Measurements from ENCODE around the gene ELP5. TPM values are rescaled to one million over a fixed set of nuclear protein-coding genes. Genes with fewer than 3 reads are reported as not detected.

The ELP5 gene
- total and polyA plus RNA-seq, 8 donors = 26.5 to 49.7 (median 42.9) TPM

DNA sequence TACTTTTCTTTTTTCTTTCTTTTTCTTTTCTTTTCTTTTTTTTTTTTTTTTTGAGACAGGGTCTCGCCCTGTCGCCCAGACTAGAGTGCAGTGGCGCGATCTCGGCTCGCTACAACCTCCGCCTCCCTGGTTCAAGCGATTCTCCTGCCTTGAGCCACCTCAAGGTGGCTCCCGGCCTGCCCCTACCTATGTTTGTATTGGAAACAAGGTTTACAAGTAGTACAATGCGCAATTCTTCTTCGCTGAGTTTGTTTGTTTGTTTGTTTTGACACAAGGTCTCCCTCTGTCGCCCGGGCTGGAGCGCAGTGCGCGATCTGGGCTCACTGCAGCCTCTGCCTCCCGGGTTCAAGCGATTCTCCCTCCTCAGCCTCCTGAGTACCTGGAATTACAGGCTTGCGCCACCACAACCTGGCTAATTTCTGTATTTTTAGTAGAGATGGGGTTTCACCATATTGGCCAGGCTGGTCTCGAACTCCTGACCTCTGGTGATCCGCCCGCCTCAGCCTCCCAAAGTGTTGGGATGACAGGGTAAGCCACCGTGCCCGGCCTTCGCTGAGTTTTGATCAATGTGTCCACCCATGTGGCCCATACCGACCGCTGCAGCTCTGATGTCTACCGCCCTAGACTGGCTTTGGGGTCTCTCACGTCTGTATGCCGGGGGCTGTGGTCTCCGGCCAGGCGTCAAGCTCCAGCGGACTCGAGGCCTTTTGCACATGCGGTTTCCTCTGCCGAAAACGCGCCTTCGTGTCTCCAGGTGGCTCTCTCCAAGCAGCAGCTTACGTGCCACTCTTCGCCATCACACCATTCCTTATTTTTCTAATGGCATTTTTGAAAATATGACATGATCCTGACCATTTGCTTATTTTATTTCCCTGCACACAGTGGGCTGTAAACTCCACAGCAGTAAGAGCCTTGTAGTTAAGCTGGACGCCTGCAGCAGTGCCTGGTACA lies 43.5 kb downstream of the ELP5 start:
- TF ChIP-seq, protein P1, sequence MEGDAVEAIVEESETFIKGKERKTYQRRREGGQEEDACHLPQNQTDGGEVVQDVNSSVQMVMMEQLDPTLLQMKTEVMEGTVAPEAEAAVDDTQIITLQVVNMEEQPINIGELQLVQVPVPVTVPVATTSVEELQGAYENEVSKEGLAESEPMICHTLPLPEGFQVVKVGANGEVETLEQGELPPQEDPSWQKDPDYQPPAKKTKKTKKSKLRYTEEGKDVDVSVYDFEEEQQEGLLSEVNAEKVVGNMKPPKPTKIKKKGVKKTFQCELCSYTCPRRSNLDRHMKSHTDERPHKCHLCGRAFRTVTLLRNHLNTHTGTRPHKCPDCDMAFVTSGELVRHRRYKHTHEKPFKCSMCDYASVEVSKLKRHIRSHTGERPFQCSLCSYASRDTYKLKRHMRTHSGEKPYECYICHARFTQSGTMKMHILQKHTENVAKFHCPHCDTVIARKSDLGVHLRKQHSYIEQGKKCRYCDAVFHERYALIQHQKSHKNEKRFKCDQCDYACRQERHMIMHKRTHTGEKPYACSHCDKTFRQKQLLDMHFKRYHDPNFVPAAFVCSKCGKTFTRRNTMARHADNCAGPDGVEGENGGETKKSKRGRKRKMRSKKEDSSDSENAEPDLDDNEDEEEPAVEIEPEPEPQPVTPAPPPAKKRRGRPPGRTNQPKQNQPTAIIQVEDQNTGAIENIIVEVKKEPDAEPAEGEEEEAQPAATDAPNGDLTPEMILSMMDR (IDR thresholded peaks at IDR 0.05) = no peak
- intact Hi-C loops (cut with DNase I) = loop anchor here (10.0 kb wide), 1 partner anchor 251 kb away; the partner anchor contains the start of gene SLC16A11 (in 2 of the 2)
- Histone ChIP-seq H3K36me3 (no peaks in the 10 kb centered on the region), H3K9me3 (no peaks in the 10 kb centered on the region), H3K4me1 (peaks cover 13 to 33% of the 10 kb centered on the region in 2 donors), H3K27me3 (peaks cover 26 to 74% of the 10 kb centered on the region in 2 donors), H3K27ac (no peak overlapping the region), H3K4me3 (no peak overlapping the region)
- ATAC-seq = no peak
- no peak for DNase-seq

DNA sequence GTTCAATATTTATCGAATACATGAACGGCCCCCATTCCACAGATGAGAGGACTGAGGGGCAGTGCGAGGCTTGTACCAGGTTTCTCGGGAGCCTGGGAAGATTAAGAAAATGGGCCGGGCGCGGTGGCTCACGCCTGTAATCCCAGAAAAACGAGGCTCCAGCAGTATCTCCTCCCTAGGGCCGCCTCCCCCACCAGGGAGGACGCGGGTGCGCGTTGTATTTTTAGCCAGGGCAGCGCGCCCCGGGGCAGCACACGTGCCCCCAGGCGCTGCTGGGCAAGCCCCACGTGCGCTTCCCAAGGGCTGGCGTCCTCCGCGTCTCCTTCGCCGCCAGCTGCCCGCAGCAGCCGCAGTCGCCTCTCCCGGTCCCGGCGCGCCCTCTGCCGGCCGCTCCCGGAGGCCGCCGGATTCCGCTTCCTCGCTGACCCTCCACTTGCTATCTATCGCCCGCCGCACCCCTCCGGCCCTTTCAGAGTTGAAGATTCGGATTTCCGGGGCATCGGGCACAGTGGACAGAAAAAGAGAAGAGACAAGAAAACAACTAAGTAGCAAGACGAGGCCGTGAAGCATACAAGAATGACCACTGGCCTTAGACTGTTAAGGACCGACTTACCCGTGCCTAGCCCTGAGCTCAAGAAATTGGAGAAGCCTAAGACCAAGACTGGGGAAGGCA lies 44.3 kb downstream of the ELP5 start:
- H3K27ac ChIP-seq = no peak overlapping the region
- ATAC-seq = peak; percentile 94
- DNase-seq = peak; percentile 70 to 98 (median 82)
- peaks cover 13 to 33% of the 10 kb centered on the region in 2 donors for H3K4me1 ChIP-seq
- no peak overlapping the region for H3K4me3 ChIP-seq
- TF ChIP-seq, protein P1 (IDR thresholded peaks at IDR 0.05) = peak; percentile 86 to 95
- peaks cover 26 to 66% of the 10 kb centered on the region in 2 donors for H3K27me3 ChIP-seq
- intact Hi-C loops (cut with DNase I) = loop anchor here (10.0 kb wide), 1 partner anchor 252 kb away; the partner anchor contains the start of gene SLC16A11 (in 2 of the 2)
- H3K9me3 ChIP-seq = no peaks in the 10 kb centered on the region
- H3K36me3 ChIP-seq = no peaks in the 10 kb centered on the region

DNA sequence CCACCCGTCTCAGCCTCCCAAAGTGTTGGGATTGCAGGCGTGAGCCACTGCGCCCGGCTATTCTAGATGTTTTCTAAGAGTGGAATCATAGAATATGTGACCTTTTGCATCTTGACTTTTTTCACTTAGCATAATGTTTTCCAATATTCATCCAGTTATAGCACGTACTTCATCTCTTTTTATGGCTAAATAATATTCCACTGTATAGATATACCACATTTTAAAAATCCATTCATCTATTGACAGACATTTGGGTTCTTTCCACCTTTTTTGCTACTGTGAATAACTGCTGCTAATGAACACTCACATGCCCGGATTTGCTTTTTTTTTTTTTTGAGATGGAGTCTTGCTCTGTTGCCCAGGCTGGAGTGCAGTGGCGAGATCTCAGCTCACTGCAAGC lies 52.2 kb downstream of the ELP5 start:
- TF ChIP-seq, protein P1 (IDR thresholded peaks at IDR 0.05) = no peak
- peaks cover 0 to 1% of the 10 kb centered on the region in 2 donors for H3K36me3 ChIP-seq
- intact Hi-C loops (cut with DNase I) = no loop called here

GRCh38 chr17:7306911-7307685 lies 55.1 kb downstream of the ELP5 start, which contains the start of gene EIF5A:
Gene EIF5A (plus strand): TSS chr17:7307628. CDS start chr17:7309636, 2,008 bp downstream.
- ATAC-seq (peak; percentile 87), DNase-seq (peak; percentile 100)
- Histone ChIP-seq H3K36me3 (peaks cover 4 to 30% of the 10 kb centered on the region in 2 donors), H3K4me3 (peak within 1 kb of the TSS; percentile 89 to 97), H3K4me1 (peaks cover 17 to 37% of the 10 kb centered on the region in 2 donors), H3K27ac (peak within 1 kb of the TSS; percentile 96), H3K9me3 (no peaks in the 10 kb centered on the region), H3K27me3 (no peaks in the 10 kb centered on the region)
- TF ChIP-seq, protein P1 (IDR thresholded peaks at IDR 0.05) = no peak
- intact Hi-C loops (cut with DNase I) = no loop called here

More for the DNA sequence above, 52.2 kb downstream of the ELP5 start:
- DNase-seq (no peak), ATAC-seq (no peak)
- Histone ChIP-seq H3K27ac (no peak overlapping the region), H3K9me3 (no peaks in the 10 kb centered on the region), H3K4me3 (no peak overlapping the region), H3K27me3 (no peaks in the 10 kb centered on the region), H3K4me1 (peaks cover 6 to 11% of the 10 kb centered on the region in 2 donors)

All from left lung (tissue), 10 donors.